HG03045 (cell line): ENCODE data around the gene EXOC6.
"Not testable (repeated sequence)": the region's sequence is repeated elsewhere in the genome, so short reads cannot be mapped to it uniquely, and the experiment has no call there.

Experiments
- ATAC-seq: cut with Tn5 transposase; IDR thresholded peaks from one replicate; pipeline ENCODE4 v1.9.1; 2021; ENCODE audit warnings: mild to moderate bottlenecking, moderate library complexity; ENCODE audit not compliant: unreplicated experiment

EXOC6 gene

DNA sequence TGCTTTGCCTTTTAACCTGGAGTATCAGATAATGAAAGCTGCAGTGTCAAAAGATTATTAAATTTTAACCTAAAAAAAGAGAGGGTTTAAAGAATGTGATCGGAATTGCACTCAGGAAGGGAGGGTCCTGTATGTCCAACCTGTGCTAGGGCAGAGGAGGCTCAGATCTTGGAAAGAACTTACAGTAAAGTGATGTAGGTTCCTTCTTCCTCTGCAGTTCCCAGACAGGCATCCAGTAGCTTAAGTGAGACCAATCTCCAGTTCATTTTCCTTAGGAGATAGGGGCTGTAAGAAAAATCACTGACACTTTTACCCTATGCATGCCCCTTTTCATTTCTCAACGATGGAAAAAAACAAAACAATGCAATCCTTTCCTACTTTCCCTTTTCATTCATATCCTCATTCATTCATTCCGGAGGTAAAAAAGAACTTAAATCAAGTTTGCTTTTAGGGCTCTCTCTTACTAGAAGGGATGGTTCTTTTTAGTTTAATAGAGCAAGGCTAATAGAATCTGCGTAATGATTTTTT, 28.3 kb downstream of the EXOC6 start:
- no peak for ATAC-seq

DNA sequence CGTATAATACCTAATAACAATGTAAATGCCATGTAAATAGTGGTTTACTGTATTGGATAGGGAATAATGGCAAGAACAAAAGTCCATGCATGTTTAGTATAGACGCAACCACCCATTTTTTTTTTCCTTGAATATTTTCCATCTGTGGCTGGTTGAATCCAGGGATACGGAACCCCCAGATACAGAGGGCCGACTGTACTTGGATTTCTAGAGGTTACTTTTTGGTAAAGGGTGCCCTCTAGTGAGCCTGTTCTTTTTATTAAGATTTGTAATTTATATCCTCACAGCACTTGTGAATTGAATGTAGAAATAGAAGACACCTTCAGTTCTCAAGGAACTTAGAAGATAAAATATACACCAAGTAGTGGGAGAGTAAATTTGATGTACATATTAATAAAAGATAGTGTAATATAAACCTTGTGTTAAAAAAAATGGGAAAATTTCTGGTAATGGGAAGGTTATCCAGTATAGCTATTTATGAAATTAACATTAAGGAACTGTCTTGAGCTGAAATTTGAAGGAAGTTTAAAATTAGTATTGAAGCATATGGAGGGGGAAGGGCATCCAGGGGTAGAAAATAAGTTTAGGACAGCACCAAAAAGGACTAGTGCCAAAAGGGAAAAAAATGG, 32.0 kb downstream of the EXOC6 start:
- ATAC-seq, result no peak

DNA sequence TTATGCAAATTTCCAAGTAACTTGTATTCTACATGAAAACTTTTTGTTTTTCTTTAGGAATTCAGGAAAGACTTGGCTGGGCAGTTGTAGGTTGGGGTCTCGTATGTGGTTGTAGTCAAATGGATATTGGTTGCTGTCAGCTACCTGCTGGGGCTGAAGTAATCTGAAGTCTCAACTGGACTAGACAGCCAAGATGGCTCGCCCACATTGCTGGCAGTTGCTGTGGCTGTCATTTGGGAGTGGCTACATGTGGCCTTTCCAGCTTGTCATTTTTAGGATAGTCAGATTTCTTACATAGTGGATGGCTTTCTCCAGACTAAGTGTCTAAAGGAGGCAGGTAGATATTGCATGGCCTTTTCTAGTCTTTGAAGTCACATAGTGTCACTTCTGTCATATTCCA, 32.6 kb downstream of the EXOC6 start:
- no peak for ATAC-seq

DNA sequence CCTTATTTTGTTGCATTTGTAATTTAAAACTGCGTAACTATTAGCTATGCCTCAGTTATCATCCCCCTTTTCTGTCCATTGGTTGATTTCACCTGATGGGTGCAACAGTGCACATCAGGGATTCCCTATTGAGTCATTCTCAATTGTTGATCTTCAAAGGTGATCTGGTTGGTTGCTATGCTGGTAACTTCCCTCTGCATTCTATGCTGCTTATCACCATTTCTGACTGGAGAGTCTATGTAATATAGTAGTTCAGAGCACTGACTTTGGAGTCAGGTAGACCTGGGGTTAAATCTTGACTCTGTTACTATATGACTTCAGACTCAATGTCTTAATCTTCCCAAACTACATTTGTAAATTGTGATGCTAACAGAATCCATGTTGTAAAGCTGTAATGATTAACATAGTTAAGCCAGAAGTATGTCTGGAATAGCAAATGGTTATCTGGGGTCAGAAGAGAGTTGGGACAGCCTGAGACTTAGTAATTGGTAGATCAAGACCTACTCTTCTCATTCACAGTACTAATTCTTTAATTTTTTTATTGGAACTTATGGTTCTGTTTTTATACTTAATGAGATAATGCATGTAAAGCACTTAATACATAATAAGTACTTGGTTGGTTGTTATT, 38.1 kb downstream of the EXOC6 start:
- ATAC-seq, result no peak

DNA sequence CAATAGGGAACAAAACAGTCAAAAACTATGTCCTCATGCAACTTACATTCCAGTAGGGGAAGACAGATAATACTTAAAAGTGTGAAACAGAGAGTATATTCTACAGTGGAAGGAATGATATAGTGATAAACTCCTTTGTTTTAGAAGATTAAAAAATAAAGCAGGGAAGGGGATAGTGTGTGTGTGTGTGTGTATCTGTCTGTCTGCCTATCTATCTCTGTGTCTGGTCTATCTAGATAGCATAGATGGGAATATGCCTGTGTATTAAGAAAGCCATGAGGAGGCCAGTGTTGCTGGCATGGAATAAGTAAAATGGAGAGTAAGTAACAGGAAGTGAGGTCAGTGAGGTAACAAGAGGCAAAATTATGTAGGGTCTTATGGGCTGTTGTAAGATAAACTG, 42.2 kb downstream of the EXOC6 start:
- no peak for ATAC-seq

DNA sequence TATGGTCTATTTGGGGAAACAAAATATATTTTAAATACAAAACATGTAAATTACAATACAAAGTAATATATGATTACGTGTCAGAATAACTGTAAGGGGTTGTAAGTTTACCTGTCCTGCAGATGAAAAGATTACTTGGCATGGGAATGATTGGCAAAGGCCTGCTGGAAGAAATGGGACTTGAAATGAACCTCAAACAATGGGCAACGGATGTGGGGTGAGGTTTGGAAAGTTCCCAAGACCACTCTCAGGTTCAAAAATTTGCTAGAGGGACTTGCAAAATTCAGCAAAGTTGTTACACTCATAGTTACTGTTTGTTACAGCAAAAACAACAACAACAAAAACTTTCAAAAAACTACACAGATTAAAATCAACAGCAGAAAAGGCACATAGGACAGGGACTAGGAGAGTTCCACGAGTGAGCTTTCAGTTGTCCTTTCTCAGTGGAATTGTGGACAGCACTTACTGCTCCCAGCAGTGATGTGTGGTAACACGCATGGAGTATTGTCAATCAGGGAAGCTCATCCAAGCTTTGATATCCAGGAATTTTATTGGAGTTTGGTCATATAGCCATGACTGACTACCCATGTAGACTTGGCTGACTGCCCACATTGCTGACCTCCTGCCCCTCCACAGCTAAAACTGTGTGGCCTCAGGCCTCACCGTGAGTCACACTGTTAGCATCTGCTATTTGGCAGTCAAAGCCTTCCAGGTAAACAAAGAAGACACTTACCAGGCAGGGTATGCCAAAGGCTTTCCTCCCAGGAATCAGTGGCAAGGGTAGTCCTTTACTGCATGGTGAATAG, 43.8 kb downstream of the EXOC6 start:
- no peak for ATAC-seq

DNA sequence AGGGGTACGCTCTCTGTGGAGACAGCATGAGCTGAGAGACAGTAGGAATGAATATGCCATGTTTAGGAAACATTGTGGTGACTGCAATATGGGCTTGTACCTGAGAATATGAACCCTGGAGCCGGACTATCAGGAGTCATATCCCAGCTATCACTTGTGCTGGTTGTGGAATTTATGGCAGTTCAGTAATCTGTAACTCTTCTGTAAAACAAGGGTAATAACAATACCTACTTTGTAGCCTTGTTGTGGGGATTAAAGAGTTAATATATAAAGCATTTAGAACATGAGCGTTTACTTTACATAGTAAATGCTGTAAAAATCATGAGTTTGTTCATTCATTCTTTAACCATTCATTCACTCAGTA, 44.4 kb downstream of the EXOC6 start:
- ATAC-seq, result no peak

DNA sequence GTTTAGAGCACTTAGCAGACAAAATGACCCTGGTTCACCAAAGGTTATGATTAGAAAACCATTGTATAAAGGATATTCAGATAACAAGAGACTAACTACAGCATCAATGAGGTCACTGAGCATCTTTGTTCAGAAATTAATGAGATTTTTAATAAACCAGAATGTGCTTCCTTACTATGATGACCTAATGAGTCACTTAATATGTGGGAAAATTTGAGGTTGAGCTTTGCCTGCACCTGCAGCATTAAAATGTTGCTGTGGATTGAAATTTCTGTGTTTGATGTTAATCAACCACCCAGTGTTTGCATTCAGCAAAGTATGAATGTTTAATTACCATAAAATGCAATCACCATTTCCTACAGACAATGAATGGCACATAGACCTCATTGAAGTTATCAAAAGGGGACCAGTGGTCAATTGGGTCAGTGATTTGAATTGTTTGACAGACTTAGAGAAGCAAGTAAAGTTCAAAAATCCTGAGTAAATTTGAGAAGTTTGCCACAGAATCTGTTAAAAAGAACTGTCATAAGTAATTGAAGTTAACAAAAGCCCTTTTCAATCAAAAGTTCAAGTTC, 45.8 kb downstream of the EXOC6 start:
- no peak for ATAC-seq

DNA sequence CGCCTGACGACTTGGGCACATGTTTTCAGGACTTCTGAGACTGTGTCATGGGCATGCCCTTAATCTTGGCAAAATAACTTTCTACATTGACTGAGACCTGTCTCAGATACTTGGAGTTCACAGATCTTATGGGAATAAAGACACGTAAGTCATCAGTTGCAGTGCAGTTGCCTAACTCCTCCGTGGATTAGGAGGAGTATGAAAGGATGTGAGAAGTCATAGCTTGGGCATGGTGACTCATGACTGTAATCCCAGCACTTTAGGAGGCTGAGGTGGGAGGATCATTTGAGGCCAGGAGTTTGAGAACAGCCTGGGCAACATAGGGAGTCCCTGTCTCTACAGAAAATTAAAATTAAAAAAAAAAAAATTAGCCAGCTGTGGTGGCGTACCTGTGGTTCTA, 49.6 kb downstream of the EXOC6 start:
- no peak for ATAC-seq

DNA sequence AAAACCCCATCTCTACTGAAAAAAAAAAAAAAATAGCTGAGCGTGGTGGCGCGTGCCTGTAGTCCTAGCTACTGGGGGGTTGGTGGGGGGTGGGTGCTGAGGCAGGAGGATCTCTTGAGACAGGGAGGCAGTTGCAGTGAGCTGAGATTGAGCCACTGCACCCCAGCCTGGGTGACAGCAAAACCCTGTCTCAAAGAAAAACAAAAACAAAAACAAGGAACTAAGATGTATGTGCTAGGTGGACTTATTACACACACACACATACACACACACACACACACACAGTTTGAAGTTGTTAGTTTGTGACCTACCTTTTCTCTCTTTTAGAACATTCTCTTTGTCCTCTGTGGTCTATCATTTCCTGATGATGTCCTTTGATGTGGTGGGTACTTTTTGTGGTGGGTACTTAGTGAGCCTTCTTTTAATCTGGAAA, 53.5 kb downstream of the EXOC6 start:
- no peak for ATAC-seq

DNA sequence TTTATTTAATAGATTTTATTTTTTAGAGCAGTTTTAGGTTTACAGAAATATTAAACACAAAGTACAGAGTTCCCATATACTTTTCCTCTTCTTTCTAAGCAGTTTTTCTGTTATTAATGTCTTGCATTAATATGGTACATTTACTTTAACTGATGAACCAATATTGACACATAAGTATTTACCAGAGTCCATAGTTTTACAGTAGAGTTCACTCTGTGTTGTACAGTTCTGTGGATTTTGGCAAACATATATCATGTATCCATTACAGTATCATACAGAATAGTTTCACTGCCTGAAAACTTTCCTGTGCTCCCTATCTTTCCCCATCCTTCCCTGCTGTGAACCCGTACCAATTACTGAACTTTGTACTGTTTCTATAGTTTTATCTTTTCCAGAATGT, 55.3 kb downstream of the EXOC6 start:
- ATAC-seq, result no peak

DNA sequence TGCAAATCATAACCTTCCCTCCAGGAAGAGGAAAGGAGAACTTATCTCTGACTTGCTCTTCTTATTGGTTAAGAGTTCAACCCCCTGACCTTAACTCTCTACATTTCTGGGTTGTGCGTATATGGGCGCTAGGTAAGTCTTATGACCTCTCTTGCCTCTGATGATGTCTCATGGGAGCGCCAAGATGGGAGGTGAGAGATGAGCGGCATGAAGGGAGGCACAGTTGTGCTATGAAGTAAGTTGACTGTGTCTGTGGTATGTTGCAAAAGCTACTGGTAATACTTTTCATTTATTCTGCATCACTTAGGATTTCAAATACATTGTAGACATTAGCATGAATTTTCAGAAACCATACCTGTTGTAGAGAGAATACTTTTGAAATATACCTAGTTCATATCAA, 59.0 kb downstream of the EXOC6 start:
- ATAC-seq, result no peak

DNA sequence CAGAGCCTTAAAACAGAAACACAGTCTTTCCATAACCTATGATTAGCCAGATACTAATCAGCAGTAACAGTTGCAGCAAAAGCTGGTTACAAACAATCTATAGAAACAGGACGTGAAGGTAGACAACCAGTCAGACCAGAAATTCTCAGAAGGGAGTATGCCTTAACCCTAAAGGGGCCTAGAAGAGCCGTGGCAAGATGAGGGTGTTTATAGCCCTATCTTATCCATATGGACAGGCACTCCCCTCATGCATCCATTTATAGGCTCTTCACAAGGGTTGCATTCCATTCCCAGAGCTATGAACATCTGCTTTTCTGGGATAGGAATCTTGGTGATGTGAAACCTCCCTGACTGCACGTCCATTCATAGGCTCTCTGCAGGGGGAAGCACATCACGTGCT, 64.3 kb downstream of the EXOC6 start:
- not testable (repeated sequence) for ATAC-seq

DNA sequence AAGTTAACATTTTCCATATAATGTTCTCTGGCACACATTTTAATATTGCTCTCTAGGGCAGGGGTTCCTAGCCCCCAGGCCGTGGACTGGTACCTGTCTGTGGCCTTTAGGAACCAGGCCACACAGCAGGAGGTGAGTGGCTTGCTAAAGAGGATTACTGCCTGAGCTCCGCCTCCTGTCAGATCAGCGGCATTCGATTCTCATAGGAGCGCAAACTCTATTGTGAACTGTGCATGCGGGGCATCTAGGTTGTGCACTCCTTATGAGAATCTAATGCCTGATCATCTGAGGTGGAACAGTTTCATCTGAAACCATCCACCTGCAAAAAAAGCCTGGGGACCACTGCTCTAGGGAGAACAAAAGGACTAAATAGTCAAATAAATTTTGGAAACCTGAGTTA, 65.7 kb downstream of the EXOC6 start:
- ATAC-seq, result no peak

DNA sequence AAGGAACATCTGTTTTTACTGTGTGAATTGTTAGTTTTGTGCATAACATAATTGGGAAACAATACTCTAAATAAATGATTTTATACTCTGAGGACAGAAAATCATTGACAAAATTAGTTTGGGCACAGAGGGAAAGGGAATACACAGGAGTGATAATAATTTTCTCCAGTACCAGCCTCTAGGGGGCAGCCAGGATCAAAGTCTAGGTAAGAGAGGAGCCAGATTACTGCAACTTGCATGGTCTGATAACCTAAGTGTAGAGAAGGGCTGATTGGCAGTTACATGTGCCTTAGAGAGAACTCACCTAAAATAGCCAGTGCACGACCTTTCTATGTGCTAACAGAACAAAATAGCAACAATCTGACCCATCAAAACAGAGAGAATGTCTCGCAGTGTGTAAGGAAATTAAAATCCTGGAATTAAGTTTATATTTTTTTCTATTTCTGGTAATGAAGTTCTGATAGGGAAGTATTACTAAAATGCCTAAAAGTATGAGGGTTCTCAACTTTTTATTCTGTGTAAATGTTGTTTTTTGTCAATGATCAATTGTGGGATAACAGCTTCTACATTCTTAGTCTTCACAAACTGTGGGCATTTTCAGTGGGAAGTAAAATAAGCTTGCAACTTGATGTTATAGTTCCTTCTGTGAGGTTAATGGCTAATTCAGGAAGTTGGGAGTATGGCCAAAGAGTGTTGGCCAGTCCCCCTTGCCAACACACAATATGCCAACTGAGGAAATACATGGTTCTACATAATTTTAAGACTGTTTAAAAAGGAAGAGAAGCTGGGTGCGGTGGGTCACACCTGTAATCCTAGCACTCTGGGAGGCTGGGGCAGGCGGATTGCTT, 66.4 kb downstream of the EXOC6 start:
- no peak for ATAC-seq

DNA sequence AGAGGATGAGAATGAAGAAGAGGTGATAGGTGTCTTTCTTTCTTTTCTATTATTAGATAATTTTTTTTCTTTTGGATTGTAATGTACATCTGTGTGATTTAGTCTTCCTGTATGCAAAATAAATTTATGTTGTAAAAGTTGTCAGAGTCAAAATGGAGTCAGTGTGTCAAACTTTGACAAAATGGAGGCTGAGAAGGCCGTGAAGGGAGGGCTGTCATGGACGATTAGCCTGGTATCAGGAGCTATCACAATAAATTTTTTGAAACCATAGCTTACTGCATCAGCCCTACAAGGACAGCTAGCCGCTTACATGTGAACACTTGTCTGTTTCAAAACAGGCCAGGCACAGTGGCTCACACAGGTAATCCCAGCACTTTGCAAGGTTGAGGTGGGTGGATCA, 67.6 kb downstream of the EXOC6 start:
- ATAC-seq, result no peak

DNA sequence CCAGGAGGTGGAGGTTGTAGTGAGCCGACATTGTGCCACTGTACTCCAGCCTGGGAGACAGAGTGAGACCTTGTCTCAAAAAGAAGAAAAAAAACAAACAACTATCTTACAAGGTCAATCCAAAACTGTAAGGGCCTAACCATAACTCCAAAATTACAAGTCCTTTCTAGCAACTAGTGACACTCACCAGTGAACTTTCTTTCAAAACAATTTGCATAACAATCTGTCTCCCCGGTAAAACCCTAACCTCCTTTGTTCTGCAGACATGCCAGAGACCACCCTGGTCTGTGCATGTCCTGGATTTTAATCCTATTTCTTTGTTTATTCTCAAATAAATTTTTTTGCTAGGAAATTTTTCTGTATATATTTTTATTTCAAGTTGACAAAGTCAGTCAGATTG, 68.1 kb downstream of the EXOC6 start:
- no peak for ATAC-seq

DNA sequence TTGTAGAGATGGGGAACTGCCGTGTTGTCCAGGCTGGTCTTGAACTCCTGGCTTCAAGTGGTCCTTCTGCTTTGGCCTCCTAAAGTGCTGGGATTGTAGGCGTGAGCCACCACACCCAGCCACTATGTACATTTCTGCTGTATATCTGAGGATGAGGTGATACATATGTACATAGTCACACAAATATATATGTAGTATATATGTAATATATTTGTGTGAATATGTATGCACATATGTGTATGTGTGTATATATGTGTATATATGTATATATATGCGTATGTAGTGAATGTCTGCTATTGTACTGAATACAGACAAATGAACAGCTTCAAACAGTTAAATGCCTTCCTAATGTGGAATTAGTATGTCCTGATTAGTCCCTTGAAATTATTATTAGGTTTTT, 70.3 kb downstream of the EXOC6 start:
- ATAC-seq, result no peak

DNA sequence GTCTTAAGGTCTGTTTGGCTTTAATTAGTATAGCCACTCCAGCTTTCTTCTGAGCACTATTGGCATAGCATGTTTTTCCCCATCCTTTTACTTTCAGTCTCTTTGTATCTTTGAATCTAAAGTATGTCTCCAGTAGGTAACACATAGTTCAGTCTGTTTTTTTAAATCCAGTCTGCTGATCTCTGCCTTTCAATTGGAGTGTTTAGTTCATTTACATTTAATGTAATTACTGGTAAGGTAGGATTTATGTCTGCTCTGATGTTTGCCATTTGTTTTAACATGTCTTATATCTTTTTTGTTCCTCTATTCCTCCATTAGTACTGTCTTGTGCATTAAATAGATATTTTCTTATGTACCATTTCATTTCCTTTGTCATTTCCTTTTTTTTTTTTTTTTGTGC, 72.5 kb downstream of the EXOC6 start:
- no peak for ATAC-seq

DNA sequence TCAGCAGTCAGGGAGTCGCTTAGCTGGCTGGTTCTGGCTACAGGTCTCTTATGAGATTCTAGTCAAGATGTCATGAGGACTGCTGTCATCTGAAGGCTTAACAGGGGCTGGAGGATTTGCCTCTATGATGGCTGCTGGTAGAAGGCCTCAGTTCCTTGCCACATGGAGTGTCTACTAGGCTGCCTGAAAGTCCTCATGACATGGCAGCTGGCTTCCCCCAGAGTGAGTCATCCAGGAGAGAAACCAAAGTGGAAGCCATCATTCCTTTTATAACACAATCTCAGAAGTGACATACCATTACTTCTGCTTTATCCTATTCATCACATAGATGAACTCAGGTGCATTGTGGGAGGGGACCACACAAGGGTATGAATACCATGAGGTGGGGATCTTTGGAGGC, 75.1 kb downstream of the EXOC6 start:
- ATAC-seq, result no peak

DNA sequence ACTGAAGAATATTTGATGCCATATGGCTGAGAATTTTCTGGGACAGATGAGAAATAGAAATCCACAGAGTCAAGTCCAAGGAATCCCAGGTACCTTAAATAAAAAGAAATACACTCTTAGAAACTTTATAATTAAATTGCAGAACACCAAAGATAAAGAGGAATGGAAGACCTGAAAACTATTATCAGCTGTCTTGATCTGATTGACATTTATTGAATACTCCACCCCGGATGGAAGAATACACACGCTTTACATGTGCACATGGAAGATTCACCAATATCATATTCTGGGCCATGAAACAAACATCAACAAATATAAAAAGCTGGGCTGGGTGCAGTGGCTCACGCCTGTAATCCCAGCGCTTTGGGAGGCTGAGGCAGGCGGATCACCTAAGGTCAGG, 81.6 kb downstream of the EXOC6 start:
- no peak for ATAC-seq
